K562 (cell line): ENCODE data around the gene TCEA3. TPM values are rescaled to one million over a fixed set of nuclear protein-coding genes. Genes with fewer than 3 reads are reported as not detected.

ENCODE experiments used
- CBFA2T2 ChIP-seq: fragments of 450-650 bp; conservative IDR thresholded peaks from 2 replicates; pipeline ENCODE4 v1.6.1; 2017; ENCODE audit warnings: mild to moderate bottlenecking
- CEBPZ ChIP-seq: fragments of 150-350 bp; IDR thresholded peaks from 2 replicates; pipeline ENCODE4 v1.6.1; 2014; ENCODE audit warnings: low read depth, mild to moderate bottlenecking, low read length, borderline replicate concordance
- ILK ChIP-seq: fragments of 450-650 bp; IDR thresholded peaks from 2 replicates; pipeline ENCODE4 v1.6.1; 2016; ENCODE audit warnings: missing genetic modification characterization, low read depth, mild to moderate bottlenecking, missing compliant biosample characterization, moderate library complexity, borderline replicate concordance
- JUN ChIP-seq, 2 experiments: sonication (generic) in 1 of 2; formaldehyde crosslinking in 1 of 2; IDR thresholded peaks; 2 replicates each; pipeline versions ENCODE4 v1.6.1 to v1.8.0; 2012 to 2022; ENCODE audit warnings: borderline replicate concordance in 2 of 2, mild to moderate bottlenecking in 2 of 2, improper control_type of control experiment in 1 of 2, low read depth in 1 of 2, low read length in 1 of 2, missing genetic modification reagents in 1 of 2
- NFIX ChIP-seq: fragments of 250-450 bp; sonication (Bioruptor Pico); IDR thresholded peaks from 2 replicates; pipeline ENCODE4 v1.4.0; 2020; ENCODE audit warnings: low read depth, mild to moderate bottlenecking, moderate library complexity
- PHF8 ChIP-seq: fragments of 200-600 bp; sonication (generic); IDR thresholded peaks from 2 replicates; pipeline ENCODE4 v1.6.1; 2012; ENCODE audit warnings: mixed run types, mild to moderate bottlenecking, inconsistent platforms, low read length, moderate library complexity, borderline replicate concordance
- RB1 ChIP-seq: fragments of 450-650 bp; IDR thresholded peaks from 2 replicates; pipeline ENCODE4 v1.6.1; 2017; ENCODE audit warnings: low read depth, mild to moderate bottlenecking
- RBFOX2 ChIP-seq: fragments of 200-400 bp; formaldehyde crosslinking; IDR thresholded peaks from 2 replicates; pipeline ENCODE4 v1.6.1; 2017; ENCODE audit warnings: low read depth, mild to moderate bottlenecking, low read length, moderate library complexity
- SMARCA5 ChIP-seq: fragments of 450-650 bp; IDR thresholded peaks from 2 replicates; pipeline ENCODE4 v1.6.1; 2016
- TAF1 ChIP-seq: IDR thresholded peaks from 2 replicates; pipeline ENCODE4 v1.6.1; 2011; ENCODE audit warnings: mild to moderate bottlenecking, low read length, moderate library complexity; ENCODE audit not compliant: insufficient read depth, control insufficient read depth, severe bottlenecking; ENCODE audit errors: extremely low read depth
- TCF7L2 ChIP-seq: fragments of 150-350 bp; IDR thresholded peaks from 2 replicates; pipeline ENCODE4 v1.6.1; 2016; ENCODE audit warnings: low read depth, mild to moderate bottlenecking, low read length, moderate library complexity
- THAP7 ChIP-seq: fragments of 250-450 bp; sonication (Bioruptor Pico); IDR thresholded peaks from 2 replicates; pipeline ENCODE4 v1.5.0; 2021
- ZBTB11 ChIP-seq, 3 experiments: fragments of 200-800 bp in 1 of 3; fragments of 250-450 bp in 1 of 3; fragments of 450-650 bp in 1 of 3; sonication (Bioruptor Pico) in 1 of 3; sonication (Bioruptor generic) in 1 of 3; formaldehyde crosslinking in 1 of 3; IDR thresholded peaks; 2 replicates each; pipeline versions ENCODE4 v1.6.1 to v1.8.0; 2016 to 2022; ENCODE audit warnings: mild to moderate bottlenecking in 2 of 3, missing genetic modification characterization in 2 of 3, missing compliant biosample characterization in 1 of 3, moderate library complexity in 1 of 3
- ZNF134 ChIP-seq: fragments of 250-450 bp; sonication (Bioruptor Pico); conservative IDR thresholded peaks from 2 replicates; pipeline ENCODE4 v1.4.0; 2020
- ZNF655 ChIP-seq: fragments of 250-450 bp; sonication (Bioruptor Pico); IDR thresholded peaks from 2 replicates; pipeline ENCODE4 v1.5.0; 2021
- ZNF766 ChIP-seq: fragments of 200-800 bp; sonication (Bioruptor generic); conservative IDR thresholded peaks from 2 replicates; pipeline ENCODE4 v1.6.1; 2016; ENCODE audit warnings: missing genetic modification characterization, missing compliant biosample characterization
- polyA plus RNA-seq, 8 experiments: library from polyadenylated mRNA; depleted of rRNA in 4 of 8; stranded (reverse) in 5 of 8; unstranded in 3 of 8; fragments of >200 nt; fragmentation: Nextera tagmentation in 2 of 8; fragmentation: Illumina TruSeq in 1 of 8; extraction: Ambion mirVana in 2 of 8; extraction: Trizol in 1 of 8; gene quantifications; 2 replicates each; pipeline versions ENCODE4 v1.2.1 to v1.2.3, GENCODE V29; 2011 to 2014; ENCODE audit warnings: inconsistent platforms in 1 of 8, missing spikeins in 1 of 8
- total RNA-seq, 7 experiments: library from RNA; depleted of rRNA in 6 of 7; stranded (reverse); fragments of >200 nt in 6 of 7; fragmentation: Illumina TruSeq in 2 of 7; extraction: Trizol in 2 of 7; gene quantifications; 2 replicates each; pipeline versions ENCODE4 v1.2.1 to v1.2.3, GENCODE V29; 2011 to 2021; ENCODE audit warnings: low replicate concordance in 1 of 7

Gene TCEA3
- total and polyA plus RNA-seq, 9 of the 15 experiments (the other 6 are each of a cell fraction or from before 2014, with no cell fraction given), result 0.03 to 0.55 (median 0.36) TPM

- TF ChIP-seq THAP7 (CRISPR knock-in tag) (no peak), CBFA2T2 (no peak), TCF7L2 (no peak), JUN (IDR thresholded peaks at IDR 0.05; ENCODE audit: borderline replicate concordance, low read depth, low read length) (0 out of 2 replicates have a peak, but pooled peaks have one; percentile 20), JUN (CRISPR knock-in tag; IDR thresholded peaks at IDR 0.05; ENCODE audit: borderline replicate concordance) (no peak), NFIX (CRISPR knock-in tag) (no peak), CEBPZ (no peak), ZNF655 (CRISPR knock-in tag) (no peak), TAF1 (no peak), ZBTB11 (CRISPR knock-in tag; IDR thresholded peaks at IDR 0.05) (0 out of 6 replicates have a peak, but pooled peaks of 1 of the 3 experiments have one; percentile 18), PHF8 (peak; percentile 26; the same call in 1 of the 2 replicates), ZNF134 (CRISPR knock-in tag) (no peak), SMARCA5 (no peak), RBFOX2 (0 out of 2 replicates have a peak, but pooled peaks have one; percentile 36), ILK (no peak), ZNF766 (CRISPR knock-in tag) (no peak), RB1 (0 out of 2 replicates have a peak, but pooled peaks have one; percentile 41)
Measured at GRCh38 chr1:23370709-23371584, 53.6 kb downstream of the TCEA3 start (continued).
